HG03025 (cell line): Measurements from ENCODE around the gene KLHL22.
"Not testable (repeated sequence)": the region's sequence is repeated elsewhere in the genome, so short reads cannot be mapped to it uniquely, and the experiment has no call there.

Experiments
- ATAC-seq: cut with Tn5 transposase; IDR thresholded peaks from one replicate; pipeline ENCODE4 v1.9.1; 2021; ENCODE audit warnings: mild to moderate bottlenecking, moderate library complexity; ENCODE audit not compliant: unreplicated experiment, low FRiP score

The KLHL22 gene

GRCh38 chr22:20405931-20406685, 89.5 kb downstream of the KLHL22 start:
- ATAC-seq: no peak

GRCh38 chr22:20405291-20405930, 90.2 kb downstream of the KLHL22 start:
- ATAC-seq: no peak

DNA sequence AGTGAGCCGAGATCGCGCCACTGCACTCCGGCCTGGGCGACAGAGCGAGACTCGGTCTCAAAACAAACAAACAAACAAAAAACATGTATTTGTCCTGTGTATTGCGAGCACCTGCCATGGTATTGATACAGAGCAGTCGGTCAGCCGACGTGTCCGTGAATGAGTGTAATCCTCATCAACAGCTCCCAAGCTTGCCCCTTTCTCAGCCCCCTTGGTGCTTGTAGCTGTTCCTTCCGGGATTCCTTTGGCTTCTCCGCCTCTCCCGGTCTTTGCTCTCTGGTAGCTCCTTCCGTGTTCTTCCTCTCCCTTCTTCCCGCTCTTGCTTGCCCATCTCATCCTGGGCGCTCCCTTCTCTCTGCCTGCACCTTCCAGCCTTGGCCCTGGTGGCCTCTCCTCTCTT, 90.7 kb downstream of the KLHL22 start:
- ATAC-seq: no peak

- no peak for ATAC-seq
Measured at GRCh38 chr22:20403779-20404140, 91.8 kb downstream of the KLHL22 start.

GRCh38 chr22:20402960-20403778, 92.4 kb downstream of the KLHL22 start:
- ATAC-seq: no peak

DNA sequence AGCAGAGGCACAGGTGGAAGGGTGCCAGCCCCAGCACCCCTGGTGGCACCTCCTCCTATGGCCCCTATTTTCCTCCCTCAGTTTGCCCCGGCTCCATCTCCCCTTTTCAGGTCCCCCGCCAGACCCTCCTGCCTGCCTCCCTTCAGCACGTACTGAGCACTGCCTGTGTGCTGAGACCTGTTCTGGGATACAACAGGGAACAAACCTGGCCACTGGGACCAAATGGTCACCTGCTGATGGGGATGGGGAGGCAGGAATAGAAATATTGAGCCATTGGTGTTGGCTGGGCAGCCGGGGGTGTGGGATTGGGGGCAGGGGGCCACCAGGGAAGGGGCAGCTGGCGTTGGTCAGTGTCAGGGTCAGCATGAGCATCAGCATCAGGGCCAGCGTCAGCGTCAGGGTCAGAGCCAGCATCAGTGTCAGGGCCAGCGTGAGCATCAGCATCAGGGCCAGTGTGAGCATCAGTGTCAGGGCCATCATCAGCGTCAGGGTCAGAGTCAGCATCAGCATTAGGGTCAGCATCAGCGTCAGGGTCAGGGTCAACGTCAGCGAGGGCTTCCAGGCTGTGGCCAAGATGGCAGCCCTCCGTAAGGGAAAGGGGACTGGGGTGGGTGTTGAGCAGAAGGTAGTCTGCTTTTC, 94.1 kb downstream of the KLHL22 start:
- no peak for ATAC-seq

DNA sequence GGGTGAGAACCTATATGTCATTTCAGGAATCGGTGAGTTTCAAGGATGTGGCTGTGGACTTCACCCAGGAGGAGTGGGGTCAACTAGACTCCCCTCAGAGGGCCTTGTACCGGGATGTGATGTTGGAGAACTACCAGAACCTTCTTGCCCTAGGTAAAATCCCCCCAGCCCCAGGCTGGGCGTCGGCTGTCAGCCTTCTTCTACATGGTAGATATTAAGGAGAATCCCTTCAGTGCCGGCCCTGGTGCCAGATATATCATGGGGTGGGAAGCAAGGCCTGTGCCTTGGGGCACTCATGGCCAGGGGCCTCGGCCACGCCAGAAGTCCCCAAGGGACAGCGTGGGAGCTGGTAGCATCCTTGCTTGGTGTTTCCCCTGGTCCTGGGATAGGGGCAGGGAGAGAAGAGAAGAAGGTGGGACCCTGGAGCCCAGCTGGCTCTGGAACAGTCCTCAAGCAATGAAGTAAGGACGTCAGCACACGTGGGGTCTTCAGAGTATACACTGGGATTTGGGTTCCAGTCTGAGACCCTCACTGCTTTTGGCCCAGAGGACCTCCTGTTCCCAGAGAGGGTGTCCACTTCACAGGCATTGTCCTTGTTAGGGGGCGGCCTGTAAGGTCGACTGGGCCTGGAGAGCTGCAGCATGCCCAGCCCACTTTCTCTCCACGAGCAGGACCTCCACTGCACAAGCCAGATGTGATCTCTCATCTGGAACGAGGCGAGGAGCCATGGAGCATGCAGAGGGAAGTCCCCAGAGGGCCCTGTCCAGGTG, 94.8 kb downstream of the KLHL22 start:
- ATAC-seq: no peak

DNA sequence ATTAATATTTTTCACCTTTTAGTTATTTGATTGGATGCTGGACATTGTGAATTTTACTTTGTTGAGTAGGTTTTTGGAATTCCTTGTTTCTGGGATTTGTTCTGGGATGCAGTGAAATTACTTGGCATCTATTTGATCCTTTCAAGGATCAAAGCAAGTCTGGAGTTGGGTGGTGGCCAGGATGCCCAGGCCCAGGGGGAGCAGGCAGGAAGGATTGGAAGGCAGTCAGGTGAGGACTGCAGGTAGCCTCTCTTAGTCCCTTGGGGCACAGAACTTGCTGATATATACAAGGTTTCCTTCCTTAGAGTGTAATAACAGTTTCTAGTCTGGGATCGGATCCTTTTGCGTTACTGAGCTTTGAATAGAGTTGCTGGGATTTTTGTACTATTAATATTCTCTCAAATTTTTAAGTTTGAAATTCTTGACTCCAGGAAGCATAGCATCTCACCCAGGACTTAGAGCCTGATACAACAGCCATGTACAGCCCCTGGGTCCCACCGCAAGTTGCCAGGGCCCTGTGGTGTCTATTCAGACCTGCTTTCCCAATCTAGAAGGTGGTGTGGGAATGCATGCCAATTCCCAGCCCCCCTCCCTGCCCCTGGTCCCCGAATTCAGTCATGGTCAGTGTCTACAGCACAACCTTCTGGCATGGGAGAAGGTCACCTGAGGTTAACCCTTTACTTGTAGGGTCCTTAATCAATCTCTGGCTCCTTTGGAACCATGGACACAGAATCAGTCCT, 95.6 kb downstream of the KLHL22 start:
- no peak for ATAC-seq

GRCh38 chr22:20398420-20398819, 97.2 kb downstream of the KLHL22 start:
- ATAC-seq: no peak

GRCh38 chr22:20397498-20397897, 98.1 kb downstream of the KLHL22 start:
- no peak for ATAC-seq

DNA sequence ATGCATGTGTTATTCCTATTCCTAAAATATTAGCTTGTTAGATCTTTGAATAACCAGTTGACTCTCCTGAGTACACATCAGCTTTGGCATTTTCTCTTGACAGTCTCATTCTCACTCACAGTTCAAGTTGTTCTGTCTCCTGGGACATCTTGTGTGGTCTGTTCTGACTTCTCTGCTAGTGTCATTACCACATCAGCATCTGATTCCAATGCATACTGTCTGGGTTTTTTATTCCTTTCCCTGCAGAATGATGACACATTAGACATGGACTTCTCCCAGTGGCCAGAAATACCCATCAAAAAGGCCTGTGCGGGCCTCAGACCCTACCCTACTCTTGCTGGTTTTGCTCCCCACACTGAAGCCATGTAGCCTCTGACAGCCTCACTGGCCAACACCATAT, 99.0 kb downstream of the KLHL22 start:
- no peak for ATAC-seq

GRCh38 chr22:20395907-20396287, 99.7 kb downstream of the KLHL22 start:
- ATAC-seq: no peak

DNA sequence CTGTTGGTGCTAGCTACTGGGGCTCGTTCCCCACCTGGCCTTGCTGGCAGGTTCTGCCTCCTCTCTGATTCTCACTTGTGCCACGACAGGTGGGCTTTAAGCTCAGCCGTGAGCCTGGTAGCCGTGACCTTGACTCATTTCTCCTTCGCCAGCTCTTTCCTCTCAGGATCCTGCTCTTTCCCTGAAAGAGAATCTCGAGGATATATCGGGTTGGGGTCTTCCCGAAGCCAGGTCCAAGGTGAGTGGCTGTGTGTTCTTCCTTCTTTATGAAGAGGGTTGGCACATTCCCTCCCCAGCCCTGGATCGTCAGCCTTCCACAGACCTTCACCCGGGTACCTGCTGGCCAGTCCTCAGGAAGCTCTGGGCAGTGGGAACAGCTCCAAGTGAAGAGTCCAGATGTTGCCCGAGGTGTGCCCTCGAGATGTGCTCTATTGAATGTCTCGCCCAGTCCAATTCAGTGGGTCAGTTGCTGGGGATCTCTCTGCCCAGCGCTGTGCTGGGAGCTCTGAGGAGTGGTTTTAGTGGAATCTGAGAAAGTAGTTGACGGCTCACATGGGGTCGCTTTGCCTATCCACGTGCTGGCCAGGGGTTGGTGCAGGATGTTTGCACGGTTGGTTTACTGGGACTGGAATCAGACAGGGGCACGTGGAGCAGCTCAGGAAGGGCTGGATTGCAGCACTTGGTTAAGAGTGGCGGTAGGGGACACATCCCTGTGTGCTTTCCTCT, 100.3 kb downstream of the KLHL22 start:
- ATAC-seq: no peak

- peak; percentile 49 for ATAC-seq
Measured at GRCh38 chr22:20393705-20394476, 101.7 kb downstream of the KLHL22 start, which contains the start of gene ZNF74. TSS of gene ZNF74 (plus strand) at chr22:20394151. CDS start at chr22:20394629, 478 bp downstream.

- peak; percentile 20 for ATAC-seq
Measured at GRCh38 chr22:20392983-20393704, 102.5 kb downstream of the KLHL22 start.

- ATAC-seq: not testable (repeated sequence)
Measured at GRCh38 chr22:20392365-20392881, 103.2 kb downstream of the KLHL22 start.
